DMS53 treated with DMSO at 0.1 percent for 48 hours (cell line): ENCODE results near the gene POU6F1.
"Not testable (repeated sequence)": the region's sequence is repeated elsewhere in the genome, so short reads cannot be mapped to it uniquely, and the experiment has no call there.

Experiments
- DNase-seq: peaks from one replicate; lab custom pipeline; 2025; ENCODE audit not compliant: unreplicated experiment; lab: John Stamatoyannopoulos, UW

Gene POU6F1

GRCh38 chr12:51217968-51218606, at the start of gene POU6F1:
Gene POU6F1 (minus strand): TSS chr12:51218062. CDS start chr12:51206836, 11,226 bp downstream.
- peak; percentile 44 for DNase-seq

- DNase-seq, result no peak
These were observed 47.2 kb upstream of the POU6F1 start for GRCh38 chr12:51265024-51265423.

GRCh38 chr12:51264297-51264696, 46.4 kb upstream of the POU6F1 start:
- no peak for DNase-seq

GRCh38 chr12:51263341-51263740, 45.5 kb upstream of the POU6F1 start:
- DNase-seq, result no peak

GRCh38 chr12:51262758-51263177, 44.9 kb upstream of the POU6F1 start:
- no peak for DNase-seq

GRCh38 chr12:51259600-51259999, 41.7 kb upstream of the POU6F1 start:
- DNase-seq, result not testable (repeated sequence)

- DNase-seq, result no peak
These were observed 36.7 kb upstream of the POU6F1 start for GRCh38 chr12:51254536-51254935.

GRCh38 chr12:51253276-51253675, 35.4 kb upstream of the POU6F1 start:
- no peak for DNase-seq

- DNase-seq, result no peak
These were observed 29.8 kb upstream of the POU6F1 start for GRCh38 chr12:51247523-51248206.

GRCh38 chr12:51246254-51246853, 28.5 kb upstream of the POU6F1 start:
- no peak for DNase-seq

- DNase-seq, result no peak
These were observed 27.8 kb upstream of the POU6F1 start for GRCh38 chr12:51245476-51246253.

GRCh38 chr12:51244269-51244668, 26.4 kb upstream of the POU6F1 start:
- no peak for DNase-seq

- DNase-seq, result no peak
These were observed 25.0 kb upstream of the POU6F1 start for GRCh38 chr12:51242876-51243275.

- no peak for DNase-seq
These were observed 24.3 kb upstream of the POU6F1 start for GRCh38 chr12:51242120-51242519.

GRCh38 chr12:51240971-51241370, 23.1 kb upstream of the POU6F1 start:
- DNase-seq, result no peak

GRCh38 chr12:51238510-51239334, 20.9 kb upstream of the POU6F1 start, which contains the start of gene DAZAP2:
Gene DAZAP2 (plus strand): TSS chr12:51238826. CDS start chr12:51238908, 82 bp downstream.
- peak; percentile 87 for DNase-seq

- peak; percentile 59 for DNase-seq
These were observed 20.2 kb upstream of the POU6F1 start for GRCh38 chr12:51238037-51238509.

- DNase-seq, result no peak
These were observed 16.7 kb upstream of the POU6F1 start for GRCh38 chr12:51234530-51234929.

- no peak for DNase-seq
These were observed 14.8 kb upstream of the POU6F1 start for GRCh38 chr12:51232642-51233041.

- no peak for DNase-seq
These were observed 11.4 kb upstream of the POU6F1 start for GRCh38 chr12:51229116-51229809.
